HG02610 (cell line): Measurements from ENCODE around the gene GAB1.

Experiments
- ATAC-seq: cut with Tn5 transposase; IDR thresholded peaks from one replicate; pipeline ENCODE4 v1.9.1; 2021; ENCODE audit warnings: mild to moderate bottlenecking, moderate library complexity; ENCODE audit not compliant: unreplicated experiment

The GAB1 gene

DNA sequence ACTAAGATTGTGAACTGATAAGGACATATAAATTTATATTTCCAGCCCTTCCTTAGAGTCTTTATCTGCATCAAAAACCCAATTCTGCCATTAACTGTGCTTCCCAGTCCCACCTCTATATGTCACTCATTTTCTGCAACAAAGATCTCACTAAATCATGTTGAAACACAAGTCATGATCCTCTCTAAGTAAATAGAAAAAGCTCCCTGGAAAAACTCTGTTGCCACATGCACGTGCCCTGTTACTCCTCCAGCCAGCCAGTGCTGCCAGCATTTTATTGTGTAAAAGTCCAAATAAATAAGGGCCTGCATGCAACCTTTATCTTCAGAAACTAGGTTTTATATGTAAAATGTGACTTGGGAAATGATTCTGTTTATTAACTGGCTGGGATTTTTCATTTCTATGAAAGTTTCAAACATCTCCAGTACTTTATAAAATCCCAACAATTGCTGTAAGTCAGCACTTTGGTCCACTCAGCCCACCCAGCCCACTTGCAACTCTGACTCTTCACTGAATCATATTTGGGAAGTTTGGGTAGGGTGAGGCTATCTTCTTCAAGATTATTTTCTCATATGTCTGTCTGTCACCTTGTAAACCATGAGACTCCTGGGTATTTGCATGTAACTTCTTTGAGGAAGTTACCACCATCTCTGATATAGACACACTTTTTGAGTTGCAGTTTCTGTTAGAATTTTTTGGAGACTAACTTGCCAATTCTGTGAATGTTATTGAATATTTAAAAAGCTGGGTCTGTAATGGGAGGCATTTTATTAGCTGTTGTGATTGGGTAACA, 136.9 kb downstream of the GAB1 start:
- peak; percentile 76 for ATAC-seq

DNA sequence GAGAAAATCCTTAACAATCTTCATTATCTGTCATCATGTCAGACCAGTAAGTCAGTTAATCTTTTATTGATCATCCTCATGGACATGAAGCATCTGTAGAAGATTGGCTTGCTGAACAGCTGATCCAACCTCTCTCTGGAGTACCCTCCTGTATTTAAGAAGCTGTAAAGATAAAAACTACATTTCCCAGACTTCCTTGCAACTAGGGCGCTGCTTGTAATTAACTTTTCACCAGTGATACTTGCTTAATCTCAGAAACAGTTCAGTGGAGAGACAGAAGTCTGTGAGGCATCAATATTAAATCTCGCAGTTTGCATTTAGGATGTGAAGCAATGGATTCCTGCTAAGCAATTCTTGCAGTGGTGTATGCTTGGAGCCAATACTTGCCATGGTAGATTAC, 140.8 kb downstream of the GAB1 start:
- no peak for ATAC-seq

DNA sequence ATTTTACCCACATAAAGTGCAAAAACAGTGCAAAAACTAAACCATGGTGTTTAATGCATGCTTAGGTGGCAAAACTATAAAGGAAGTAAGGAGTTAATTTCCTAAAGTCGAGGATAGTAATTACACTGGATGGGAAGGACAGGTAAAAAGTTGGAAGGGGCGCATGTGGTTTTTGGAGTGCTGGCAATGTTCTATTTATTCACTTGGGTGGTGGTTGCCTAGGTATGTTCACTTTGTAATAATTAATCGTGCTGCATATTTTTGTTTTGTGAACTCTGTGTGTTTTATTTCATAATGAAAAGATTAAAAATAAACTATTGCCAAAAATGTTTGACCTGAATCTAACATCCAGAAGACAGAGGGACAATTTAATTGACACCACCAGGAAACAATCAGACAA, 144.7 kb downstream of the GAB1 start:
- ATAC-seq, result no peak

DNA sequence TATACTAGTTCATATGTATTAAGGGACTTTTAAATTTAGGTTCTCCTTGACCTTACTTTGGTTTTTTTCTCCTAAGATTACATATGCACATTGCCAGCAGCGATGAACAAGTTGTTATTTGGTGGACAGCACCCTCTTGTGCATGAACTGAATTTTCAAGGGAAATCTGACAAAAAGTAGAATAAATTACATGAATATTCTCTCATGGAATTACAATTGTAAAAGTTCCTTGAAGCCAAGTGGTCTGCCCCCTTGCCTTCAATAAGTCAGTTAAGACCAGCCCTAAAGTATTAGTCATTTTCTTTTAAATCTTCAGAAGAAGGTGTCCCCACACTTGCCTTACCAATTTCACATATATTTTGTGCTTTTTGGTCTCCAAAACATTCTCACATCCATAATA, 146.2 kb downstream of the GAB1 start:
- peak; percentile 57 for ATAC-seq

DNA sequence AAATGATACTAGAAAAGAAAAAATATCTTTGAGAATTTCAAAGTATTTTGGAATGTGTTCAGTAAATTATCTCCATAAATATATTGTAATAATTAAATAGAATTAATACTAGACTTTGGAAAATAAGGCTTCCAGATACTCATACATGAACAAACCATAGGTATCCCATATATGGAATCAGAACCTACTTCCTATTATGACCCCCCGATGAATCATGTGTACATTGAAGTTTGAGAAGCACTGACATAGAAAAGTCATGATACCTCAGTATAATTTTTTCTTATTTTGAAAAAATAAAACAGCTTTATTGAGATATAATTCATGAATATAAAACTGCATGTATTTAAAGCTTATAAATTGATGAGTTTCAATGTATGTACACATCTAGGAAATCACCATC, 149.6 kb downstream of the GAB1 start:
- no peak for ATAC-seq

DNA sequence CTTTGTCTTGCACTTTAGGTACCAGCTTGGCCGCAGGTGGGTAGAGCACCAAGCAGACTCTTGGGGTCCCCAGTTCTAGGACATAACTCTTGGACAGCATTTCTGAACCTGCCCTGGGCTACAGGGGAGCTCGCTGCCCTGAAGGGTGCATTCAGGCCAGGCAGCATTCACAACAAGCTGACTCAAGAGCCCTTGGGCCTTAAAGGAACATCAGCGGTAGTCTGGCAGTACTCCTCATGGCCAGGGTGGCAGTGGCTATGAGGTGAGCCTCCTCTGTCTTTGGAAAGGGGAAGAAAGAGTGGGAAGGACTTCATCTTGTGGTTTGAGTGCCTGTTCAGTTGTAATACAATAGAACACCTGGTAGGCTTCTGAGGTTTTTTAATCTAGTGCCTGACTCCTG, 152.0 kb downstream of the GAB1 start:
- ATAC-seq, result no peak

DNA sequence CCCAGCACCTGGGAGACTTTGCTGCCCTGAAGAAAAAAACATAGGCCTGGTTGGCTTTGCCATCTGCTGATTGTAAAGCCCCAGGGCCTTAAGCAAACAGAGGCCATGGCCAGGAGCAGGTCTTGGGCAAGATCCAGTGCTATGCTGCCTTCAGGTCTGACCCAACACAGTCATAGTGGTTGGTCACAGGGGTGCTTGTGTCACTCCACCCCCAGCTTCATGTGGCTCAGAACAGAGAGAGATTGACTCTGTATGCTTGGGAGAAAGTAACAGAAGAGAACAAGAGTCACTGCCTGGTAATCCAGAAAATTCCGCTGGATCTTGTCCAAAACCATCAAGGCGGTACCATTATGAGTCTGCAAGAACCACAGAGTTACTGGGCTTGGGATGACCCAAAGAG, 152.4 kb downstream of the GAB1 start:
- ATAC-seq, result no peak

DNA sequence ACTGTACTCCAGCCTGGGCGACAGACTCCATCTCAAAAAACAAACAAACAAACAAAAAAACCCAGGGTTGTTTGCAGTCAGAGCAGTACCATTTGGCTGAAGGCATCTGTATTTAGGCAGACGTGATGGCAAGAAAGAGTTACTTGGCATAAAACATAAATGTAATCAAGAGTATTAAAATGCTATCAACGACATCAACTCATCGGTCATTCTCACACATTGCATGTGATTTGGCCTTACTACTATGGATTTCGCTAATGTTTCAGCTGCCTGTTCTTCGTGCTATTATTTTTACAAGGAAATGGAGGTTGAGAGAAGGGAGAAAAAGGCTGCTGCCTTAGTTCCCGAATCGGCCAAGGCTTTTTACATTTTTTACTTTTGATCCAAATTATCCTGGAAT, 161.3 kb downstream of the GAB1 start:
- no peak for ATAC-seq

DNA sequence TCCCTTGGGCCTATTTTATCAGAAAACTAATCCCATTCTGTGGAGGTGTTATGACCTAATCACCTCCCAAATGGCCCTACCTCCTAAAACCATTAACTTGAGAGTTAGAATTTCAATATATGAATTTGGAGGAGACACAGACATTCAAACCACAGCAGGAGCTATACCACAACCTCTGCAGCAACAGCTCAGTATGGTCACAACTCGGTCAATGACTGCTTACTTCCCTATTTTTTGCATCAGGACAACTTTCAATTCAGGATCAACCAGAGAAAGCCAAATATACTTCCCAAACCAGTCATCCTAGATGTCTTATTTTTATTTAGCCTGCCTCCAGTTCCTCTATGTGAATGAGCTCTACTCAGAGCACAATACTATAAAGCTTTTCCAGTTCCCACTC, 165.6 kb downstream of the GAB1 start:
- ATAC-seq, result no peak

DNA sequence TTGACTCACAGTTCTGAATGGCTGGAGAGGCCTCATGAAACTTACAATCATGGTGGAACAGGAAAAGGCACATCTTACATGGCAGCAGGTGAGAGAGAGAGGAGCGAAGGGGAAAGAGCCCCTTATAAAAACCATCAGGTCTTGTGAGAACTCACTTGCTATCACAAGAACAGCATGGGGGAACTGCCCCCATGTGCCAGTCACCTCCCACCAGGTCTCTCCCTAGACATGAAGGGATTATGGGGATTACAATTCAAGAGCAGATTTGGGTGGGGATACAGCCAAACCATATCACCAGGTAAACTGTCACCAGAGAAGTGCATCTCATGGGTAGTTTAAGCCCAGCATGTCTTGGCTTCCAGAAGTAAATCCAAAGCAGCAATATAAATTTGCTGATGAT, 169.4 kb downstream of the GAB1 start:
- no peak for ATAC-seq

DNA sequence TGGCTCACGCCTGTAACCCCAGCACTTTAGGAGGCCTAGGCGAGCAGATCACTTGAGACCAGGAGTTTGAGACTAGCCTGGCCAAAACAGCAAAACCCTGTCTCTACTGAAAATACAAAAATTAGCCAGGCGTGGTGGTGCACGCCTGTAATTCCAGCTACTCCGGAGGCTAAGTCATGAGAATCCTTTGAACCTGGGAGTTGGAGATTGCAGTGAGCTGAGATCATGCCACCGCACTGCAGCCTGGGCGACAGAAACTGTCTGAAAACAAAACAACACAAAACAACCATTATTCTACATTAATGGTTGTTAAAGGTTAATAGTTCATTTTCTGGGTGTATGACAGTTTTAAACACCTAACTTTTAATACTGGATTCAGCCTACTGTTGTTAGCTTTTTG, 175.2 kb downstream of the GAB1 start:
- ATAC-seq, result no peak

DNA sequence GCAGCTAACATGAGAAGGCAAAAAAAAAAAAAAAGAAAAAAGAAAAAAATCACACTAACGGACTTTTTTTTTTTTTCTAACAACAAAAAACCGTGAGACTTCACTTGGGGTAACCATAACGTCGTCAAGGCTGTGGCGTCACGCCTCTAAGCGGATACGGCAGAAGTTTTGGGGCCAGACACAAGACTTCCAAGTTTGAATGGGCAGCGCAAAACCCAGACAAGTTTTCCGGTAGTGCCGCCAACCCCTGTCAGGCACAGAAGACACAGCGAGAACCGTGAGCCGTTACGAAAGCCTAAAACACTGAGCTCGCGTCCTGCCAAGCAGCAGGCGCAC, 176.3 kb downstream of the GAB1 start:
- ATAC-seq, result peak; percentile 36

DNA sequence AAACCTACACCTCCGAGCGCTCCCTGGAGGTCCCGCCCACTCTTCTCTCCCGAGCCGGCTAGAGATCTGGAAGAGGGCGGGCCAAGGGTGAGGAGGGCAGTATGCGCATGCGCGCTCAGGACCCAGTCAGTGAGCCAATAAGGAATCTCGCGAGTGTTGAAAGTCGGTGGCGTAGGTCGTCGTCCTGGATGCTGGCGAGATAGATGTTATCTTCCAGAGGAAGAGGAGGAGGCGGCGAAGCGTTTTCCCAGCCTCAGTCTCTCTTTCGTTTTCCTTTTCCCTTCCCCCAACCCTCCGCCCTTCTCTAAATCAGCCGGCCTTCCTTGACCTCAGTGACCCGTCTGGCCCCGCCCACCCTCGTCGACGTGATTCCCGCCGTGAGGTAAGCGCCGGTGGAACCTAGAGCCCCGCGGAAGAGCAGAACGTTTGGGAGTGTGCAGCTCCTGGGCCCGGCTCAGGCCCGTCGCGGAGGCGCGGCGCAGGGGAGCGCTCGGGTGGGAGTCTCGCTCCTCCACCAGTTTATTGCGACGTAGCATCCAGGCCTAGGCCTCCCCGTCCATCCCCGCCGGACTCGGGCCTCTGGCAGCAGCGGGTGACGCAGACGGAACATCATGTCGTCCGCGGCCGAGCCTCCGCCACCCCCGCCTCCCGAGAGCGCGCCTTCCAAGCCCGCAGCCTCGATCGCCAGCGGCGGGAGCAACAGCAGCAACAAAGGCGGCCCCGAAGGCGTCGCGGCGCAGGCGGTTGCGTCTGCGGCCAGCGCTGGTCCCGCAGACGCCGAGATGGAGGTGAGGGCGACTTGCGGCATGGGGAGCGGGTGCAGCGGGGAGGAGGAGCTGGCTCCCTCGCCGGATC, 176.9 kb downstream of the GAB1 start, which contains the start of gene SMARCA5:
Gene SMARCA5, plus strand, starts transcription at position 389 of the 855 bp plus-strand sequence. Its CDS starts 223 bp downstream, at position 612.
- peak; percentile 87 for ATAC-seq

DNA sequence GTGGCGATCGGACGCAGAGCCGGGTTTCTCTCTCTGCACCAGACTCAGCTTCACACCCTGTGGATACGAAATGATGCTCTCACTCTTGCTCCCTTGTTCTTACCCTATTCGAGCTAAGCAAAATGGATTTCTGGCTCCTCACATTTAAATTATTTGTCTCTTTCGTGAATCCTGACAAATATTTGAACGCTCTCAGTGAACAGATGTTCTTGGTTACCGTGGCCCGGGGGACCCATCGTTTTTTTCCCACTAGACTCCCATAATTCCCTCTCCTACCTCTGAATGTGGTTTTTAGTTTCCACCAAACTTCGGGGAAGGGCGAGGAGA, 177.5 kb downstream of the GAB1 start:
- no peak for ATAC-seq

DNA sequence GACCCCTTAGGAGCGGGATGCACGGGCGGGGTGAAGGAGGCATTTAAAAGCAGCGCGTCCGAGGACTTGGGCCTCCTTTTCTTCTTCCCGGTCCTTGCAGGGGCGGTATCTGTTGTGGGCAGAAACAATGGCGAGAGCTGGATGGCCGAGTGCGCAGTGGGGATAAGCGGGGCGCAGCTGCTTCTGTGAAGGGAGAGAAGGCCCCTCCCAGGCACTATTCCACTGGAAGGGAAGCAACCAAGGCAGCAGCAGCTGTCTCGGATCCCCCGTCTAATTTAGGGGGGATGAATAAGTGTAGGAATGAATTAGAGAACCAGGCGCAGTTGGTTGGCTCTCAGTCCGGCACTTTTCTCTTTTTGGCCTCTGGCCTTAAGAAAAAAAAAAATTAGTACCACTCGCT, 177.8 kb downstream of the GAB1 start:
- no peak for ATAC-seq

DNA sequence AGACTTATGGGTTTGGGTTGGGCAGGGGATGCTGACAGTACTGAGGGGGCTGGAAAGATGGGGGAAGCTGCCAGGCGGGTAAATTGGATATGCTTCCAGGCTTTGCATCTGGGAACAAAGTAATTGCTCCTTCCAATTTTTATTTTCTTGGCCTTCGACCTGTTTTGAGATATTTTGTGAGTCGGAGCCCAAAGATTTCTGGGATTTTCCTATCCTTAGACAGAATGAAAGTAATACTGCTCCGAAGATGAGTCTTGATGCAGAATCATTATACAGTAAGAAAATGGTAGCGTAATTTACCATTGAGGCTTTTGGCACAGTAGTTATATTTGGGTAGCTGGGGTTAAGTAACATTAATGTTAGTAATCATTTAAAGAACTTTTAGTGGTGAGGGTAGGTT, 178.2 kb downstream of the GAB1 start:
- no peak for ATAC-seq

DNA sequence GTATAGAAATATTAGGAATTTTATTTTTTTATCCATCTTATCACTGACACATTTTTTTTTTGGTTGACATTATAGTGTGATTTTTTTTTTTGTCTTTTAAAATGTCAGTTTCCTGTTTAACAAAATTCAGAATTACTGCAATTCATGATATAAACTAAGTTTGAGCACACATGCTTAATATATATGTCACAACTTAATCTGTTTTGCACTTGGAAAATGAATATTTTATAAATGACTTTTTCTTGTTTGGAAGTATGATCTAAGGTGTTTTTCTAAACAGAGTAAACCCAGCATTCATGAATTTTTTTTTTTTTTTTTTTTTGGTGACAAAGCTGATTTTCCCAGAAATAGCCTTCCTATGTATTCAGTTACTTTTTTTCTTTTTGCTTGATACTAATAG, 179.2 kb downstream of the GAB1 start:
- ATAC-seq, result no peak

DNA sequence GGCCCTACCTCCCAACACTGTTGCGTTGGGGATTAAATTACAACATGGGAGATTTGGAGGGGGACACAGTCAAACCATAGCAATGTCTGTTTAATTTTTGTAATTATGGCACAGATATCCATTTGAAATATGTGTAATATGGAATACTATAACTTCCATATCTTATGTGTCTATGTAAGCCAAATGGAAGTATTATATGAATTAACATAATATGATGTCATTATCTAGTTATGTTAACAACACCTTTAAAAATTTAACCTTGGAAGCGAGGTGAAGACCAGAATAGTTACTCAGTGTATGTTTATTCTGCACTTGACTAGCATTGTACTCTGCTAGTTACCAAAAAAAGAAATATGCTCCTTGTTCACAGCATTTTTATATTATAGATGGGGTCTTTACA, 181.1 kb downstream of the GAB1 start:
- ATAC-seq, result no peak
